Activated T-helper 1 cell treated with anti-CD3 and anti-CD28 coated beads, Interleukin-12 subunit alpha, Interleukin-12 subunit beta, Interleukin-2, Interleukin-4 antibody, amounts not matched to agents 30 ng/mL and 10 ng/mL and 1 ng/mL, durations not matched to agents 14 hours and 24 hours and 36 hours (primary cell): ENCODE results near the gene GAD2. TPM values are rescaled to one million over a fixed set of nuclear protein-coding genes. Genes with fewer than 3 reads are reported as not detected.
A peak's percentile ranks its signal among the peaks of the same experiment; 100 is the strongest.

Experiments
- DNase-seq: peaks from one replicate; pipeline ENCODE4 v3.0.0; 2021; ENCODE audit warnings: low spot score
- H3K27ac Mint-ChIP-seq: one replicate; pipeline ENCODE4 v1.8.0; 2021; ENCODE audit warnings: mild to moderate bottlenecking, mixed read lengths
- H3K27me3 Mint-ChIP-seq: one replicate; pipeline ENCODE4 v1.8.0; 2022; ENCODE audit warnings: mild to moderate bottlenecking, moderate library complexity, mixed read lengths; ENCODE audit not compliant: insufficient read depth
- H3K36me3 Mint-ChIP-seq: one replicate; pipeline ENCODE4 v1.8.0; 2021; ENCODE audit warnings: low read depth, mixed read lengths
- H3K4me1 Mint-ChIP-seq: one replicate; pipeline ENCODE4 v1.8.0; 2021; ENCODE audit warnings: low read depth, mixed read lengths
- H3K4me3 Mint-ChIP-seq: one replicate; pipeline ENCODE4 v1.8.0; 2021; ENCODE audit warnings: mild to moderate bottlenecking, moderate library complexity, mixed read lengths
- H3K9me3 Mint-ChIP-seq: one replicate; pipeline ENCODE4 v1.8.0; 2021; ENCODE audit warnings: mixed read lengths
- intact Hi-C: fragments of 100-400 bp; cut with micrococcal nuclease; formaldehyde crosslinking; loops from one replicate; pipeline ENCODE4 v1.15.1; 2024
- total RNA-seq: library from RNA; stranded (reverse); gene quantifications from 2 replicates; pipeline ENCODE4 v1.2.3, GENCODE V29; 2022

GAD2 gene
- total RNA-seq, 1 donor from 2014 or later = not detected

GRCh38 chr10:26296360-26296759, 79.8 kb downstream of the GAD2 start:
- Mint-ChIP-seq H3K27ac (no peak overlapping the region), H3K27me3 (peaks cover 8% of the 10 kb centered on the region), H3K9me3 (no peaks in the 10 kb centered on the region), H3K4me1 (no peaks in the 10 kb centered on the region), H3K36me3 (no peaks in the 10 kb centered on the region), H3K4me3 (no peak overlapping the region)
- intact Hi-C loops = no loop called here
- no peak for DNase-seq

- Mint-ChIP-seq H3K36me3 (no peaks in the 10 kb centered on the region), H3K27ac (no peak overlapping the region), H3K4me3 (no peak overlapping the region), H3K27me3 (peaks cover 5% of the 10 kb centered on the region), H3K4me1 (no peaks in the 10 kb centered on the region), H3K9me3 (no peaks in the 10 kb centered on the region)
- DNase-seq = no peak
- intact Hi-C loops = no loop called here
Observed at GRCh38 chr10:26300001-26300400, 83.4 kb downstream of the GAD2 start.

- Mint-ChIP-seq H3K4me3 (no peak overlapping the region), H3K36me3 (no peaks in the 10 kb centered on the region), H3K9me3 (no peaks in the 10 kb centered on the region), H3K27ac (no peak overlapping the region), H3K4me1 (no peaks in the 10 kb centered on the region), H3K27me3 (peaks cover 4% of the 10 kb centered on the region)
- DNase-seq = no peak
- intact Hi-C loops = no loop called here
Observed at GRCh38 chr10:26303366-26303765, 86.8 kb downstream of the GAD2 start.

- no peaks in the 10 kb centered on the region for H3K9me3 Mint-ChIP-seq
- H3K27me3 Mint-ChIP-seq = peaks cover 13% of the 10 kb centered on the region
- H3K27ac Mint-ChIP-seq = no peak overlapping the region
- H3K36me3 Mint-ChIP-seq = no peaks in the 10 kb centered on the region
- H3K4me3 Mint-ChIP-seq = no peak overlapping the region
- no peaks in the 10 kb centered on the region for H3K4me1 Mint-ChIP-seq
- intact Hi-C loops = no loop called here
- DNase-seq = no peak
Observed at GRCh38 chr10:26310361-26310760, 93.8 kb downstream of the GAD2 start.

- Mint-ChIP-seq H3K27me3 (peaks cover 13% of the 10 kb centered on the region), H3K4me1 (no peaks in the 10 kb centered on the region), H3K4me3 (no peak overlapping the region), H3K36me3 (no peaks in the 10 kb centered on the region), H3K27ac (no peak overlapping the region), H3K9me3 (no peaks in the 10 kb centered on the region)
- DNase-seq = no peak
- intact Hi-C loops = no loop called here
Observed at GRCh38 chr10:26311383-26311940, 94.9 kb downstream of the GAD2 start.

- intact Hi-C loops = no loop called here
- Mint-ChIP-seq H3K27ac (no peak overlapping the region), H3K36me3 (no peaks in the 10 kb centered on the region), H3K9me3 (no peaks in the 10 kb centered on the region), H3K27me3 (peaks cover 10% of the 10 kb centered on the region), H3K4me3 (no peak overlapping the region), H3K4me1 (no peaks in the 10 kb centered on the region)
- DNase-seq = no peak
Observed at GRCh38 chr10:26314265-26315013, 97.9 kb downstream of the GAD2 start.

- intact Hi-C loops = no loop called here
- H3K36me3 Mint-ChIP-seq = no peaks in the 10 kb centered on the region
- no peak overlapping the region for H3K4me3 Mint-ChIP-seq
- DNase-seq = no peak
- H3K4me1 Mint-ChIP-seq = no peaks in the 10 kb centered on the region
- no peak overlapping the region for H3K27ac Mint-ChIP-seq
- no peaks in the 10 kb centered on the region for H3K9me3 Mint-ChIP-seq
- peaks cover 3% of the 10 kb centered on the region for H3K27me3 Mint-ChIP-seq
Observed at GRCh38 chr10:26318672-26319071, 102.1 kb downstream of the GAD2 start.

- Mint-ChIP-seq H3K27ac (no peak overlapping the region), H3K36me3 (no peaks in the 10 kb centered on the region), H3K4me1 (no peaks in the 10 kb centered on the region), H3K4me3 (no peak overlapping the region), H3K9me3 (no peaks in the 10 kb centered on the region), H3K27me3 (peaks cover 5% of the 10 kb centered on the region)
- intact Hi-C loops = no loop called here
- DNase-seq = no peak
Observed at GRCh38 chr10:26323219-26323618, 106.6 kb downstream of the GAD2 start.

- no peaks in the 10 kb centered on the region for H3K9me3 Mint-ChIP-seq
- intact Hi-C loops = no loop called here
- no peaks in the 10 kb centered on the region for H3K4me1 Mint-ChIP-seq
- DNase-seq = no peak
- no peak overlapping the region for H3K27ac Mint-ChIP-seq
- no peaks in the 10 kb centered on the region for H3K36me3 Mint-ChIP-seq
- no peak overlapping the region for H3K4me3 Mint-ChIP-seq
- peaks cover 2% of the 10 kb centered on the region for H3K27me3 Mint-ChIP-seq
Observed at GRCh38 chr10:26326851-26327250, 110.3 kb downstream of the GAD2 start.

- Mint-ChIP-seq H3K4me1 (no peaks in the 10 kb centered on the region), H3K9me3 (no peaks in the 10 kb centered on the region), H3K4me3 (no peak overlapping the region), H3K27me3 (peaks cover 2% of the 10 kb centered on the region), H3K36me3 (no peaks in the 10 kb centered on the region), H3K27ac (no peak overlapping the region)
- no peak for DNase-seq
- intact Hi-C loops = no loop called here
Observed at GRCh38 chr10:26327811-26328210, 111.2 kb downstream of the GAD2 start.

GRCh38 chr10:26331371-26331770, 114.8 kb downstream of the GAD2 start:
- intact Hi-C loops = no loop called here
- no peak overlapping the region for H3K4me3 Mint-ChIP-seq
- peaks cover 9% of the 10 kb centered on the region for H3K4me1 Mint-ChIP-seq
- peaks cover 8% of the 10 kb centered on the region for H3K9me3 Mint-ChIP-seq
- no peak overlapping the region for H3K27ac Mint-ChIP-seq
- H3K36me3 Mint-ChIP-seq = peaks cover 3% of the 10 kb centered on the region
- no peak for DNase-seq
- H3K27me3 Mint-ChIP-seq = peaks cover 2% of the 10 kb centered on the region

- Mint-ChIP-seq H3K4me1 (peaks cover 14% of the 10 kb centered on the region), H3K27ac (no peak overlapping the region), H3K9me3 (peaks cover 8% of the 10 kb centered on the region), H3K4me3 (no peak overlapping the region), H3K27me3 (no peaks in the 10 kb centered on the region), H3K36me3 (peaks cover 3% of the 10 kb centered on the region)
- DNase-seq = no peak
- intact Hi-C loops = loop anchor here (2.0 kb wide), 4 partner anchors 96 to 350 kb away; partner anchors contain the start of gene APBB1IP
Observed at GRCh38 chr10:26334232-26334931, 117.8 kb downstream of the GAD2 start.

- peak overlapping the region; percentile 84 for H3K4me3 Mint-ChIP-seq
- peak; percentile 50 for DNase-seq
- H3K36me3 Mint-ChIP-seq = peaks cover 3% of the 10 kb centered on the region
- peak overlapping the region; percentile 81 for H3K27ac Mint-ChIP-seq
- peaks cover 8% of the 10 kb centered on the region for H3K9me3 Mint-ChIP-seq
- H3K27me3 Mint-ChIP-seq = no peaks in the 10 kb centered on the region
- peaks cover 14% of the 10 kb centered on the region for H3K4me1 Mint-ChIP-seq
- intact Hi-C loops = loop anchor here (1.0 to 5.0 kb wide), 10 partner anchors 96 to 547 kb away; partner anchors contain the start of genes ABI1 and APBB1IP
Observed at GRCh38 chr10:26334932-26335573, 118.5 kb downstream of the GAD2 start.
